Hepatocyte (in vitro differentiated cells): ENCODE measurements around the gene MRPL52. TPM values are rescaled to one million over a fixed set of nuclear protein-coding genes. Genes with fewer than 3 reads are reported as not detected.

Experiments used
- DNase-seq: peaks from one replicate; pipeline ENCODE4 v3.0.0-alpha.2; 2016; ENCODE audit warnings: low spot score
- H2AFZ ChIP-seq: fragments of 200-600 bp; sonication (generic); 2 replicates; pipeline ENCODE4 v1.6.0; 2016; ENCODE audit warnings: antibody characterized with exemption, mild to moderate bottlenecking
- H3K27ac ChIP-seq: fragments of 200-600 bp; sonication (generic); 2 replicates; pipeline ENCODE4 v1.5.1; 2016; ENCODE audit warnings: mild to moderate bottlenecking
- H3K27me3 ChIP-seq: fragments of 200-600 bp; sonication (generic); 2 replicates; pipeline ENCODE4 v1.6.1; 2016
- H3K36me3 ChIP-seq: fragments of 200-600 bp; sonication (generic); replicated peaks from 2 replicates; pipeline ENCODE4 v1.5.1; 2016; ENCODE audit warnings: low read depth; ENCODE audit not compliant: insufficient read depth
- H3K4me1 ChIP-seq: fragments of 200-600 bp; sonication (generic); 2 replicates; pipeline ENCODE4 v1.5.1; 2016; ENCODE audit warnings: mild to moderate bottlenecking, moderate library complexity; ENCODE audit not compliant: insufficient read depth
- H3K4me2 ChIP-seq: fragments of 200-600 bp; sonication (generic); 2 replicates; pipeline ENCODE4 v1.6.0; 2016
- H3K4me3 ChIP-seq: fragments of 200-600 bp; sonication (generic); 2 replicates; pipeline ENCODE4 v1.5.1; 2016; ENCODE audit warnings: mild to moderate bottlenecking
- H3K79me2 ChIP-seq: fragments of 200-600 bp; sonication (generic); 2 replicates; pipeline ENCODE4 v1.6.0; 2017; ENCODE audit warnings: mild to moderate bottlenecking
- H3K9me2 ChIP-seq: fragments of 200-600 bp; sonication (generic); replicated peaks from 2 replicates; pipeline ENCODE4 v1.6.0; 2017; ENCODE audit warnings: mild to moderate bottlenecking; ENCODE audit not compliant: insufficient read depth
- H3K9me3 ChIP-seq: fragments of 200-600 bp; sonication (generic); 2 replicates; pipeline ENCODE4 v1.5.1; 2016; ENCODE audit warnings: low read depth, mild to moderate bottlenecking
- H4K20me1 ChIP-seq: fragments of 200-600 bp; sonication (generic); 2 replicates; pipeline ENCODE4 v1.6.0; 2016; ENCODE audit warnings: mild to moderate bottlenecking; ENCODE audit not compliant: insufficient read depth, poor library complexity, severe bottlenecking
- CTCF ChIP-seq: fragments of 200-600 bp; sonication (generic); IDR thresholded peaks from 2 replicates; pipeline ENCODE4 v1.5.1; 2016; ENCODE audit warnings: antibody characterized with exemption, mild to moderate bottlenecking; ENCODE audit not compliant: poor library complexity
- EZH2 ChIP-seq: fragments of 200-600 bp; sonication (generic); IDR thresholded peaks from 2 replicates; pipeline ENCODE4 v1.6.1; 2016; ENCODE audit warnings: antibody characterized with exemption, mild to moderate bottlenecking, borderline replicate concordance
- EZH2phosphoT487 ChIP-seq: fragments of 200-600 bp; sonication (generic); IDR thresholded peaks from one replicate; pipeline ENCODE4 v1.6.1; 2018; ENCODE audit warnings: antibody characterized with exemption, mild to moderate bottlenecking, low read depth, moderate library complexity; ENCODE audit not compliant: unreplicated experiment, severe bottlenecking
- WGBS: methylation state at CpG from one replicate; pipeline ENCODE4 v1.1.6; 2016; ENCODE audit warnings: low lambda C conversion rate; ENCODE audit errors: missing lambda C conversion rate; 5-methylcytosine and 5-hydroxymethylcytosine counted together
- polyA plus RNA-seq: library from polyadenylated mRNA; unstranded; fragments of >200 nt; fragmentation: Nextera tagmentation; extraction: Ambion mirVana; gene quantifications from 2 replicates; pipeline ENCODE4 v1.2.1, GENCODE V29; 2016
- total RNA-seq: library from RNA; depleted of rRNA; stranded (reverse); fragments of >200 nt; gene quantifications from 2 replicates; pipeline ENCODE4 v1.2.3, GENCODE V29; 2014

MRPL52 gene
- total and polyA plus RNA-seq, 2 experiments from 2014 or later = 50.6 to 214 TPM

GRCh38 chr14:22870811-22871223 lies 41.1 kb downstream of the MRPL52 start:
- H3K79me2 ChIP-seq = peaks cover 22% of the 10 kb centered on the region
- H3K36me3 ChIP-seq = no peaks in the 10 kb centered on the region
- no peaks in the 10 kb centered on the region for H3K27me3 ChIP-seq
- 3% methylated on average over 1 of the region's 1 CpG for WGBS
- H4K20me1 ChIP-seq = no peaks in the 10 kb centered on the region
- no peaks in the 10 kb centered on the region for H3K9me3 ChIP-seq
- H3K4me3 ChIP-seq = peak overlapping the region; percentile 1
- H2AFZ ChIP-seq = peak overlapping the region; percentile 63
- H3K4me2 ChIP-seq = peak overlapping the region; percentile 79
- TF ChIP-seq EZH2phosphoT487 (no peak), EZH2 (no peak), CTCF (no peak)
- no peaks in the 10 kb centered on the region for H3K9me2 ChIP-seq
- DNase-seq = no peak
- H3K27ac ChIP-seq = peak overlapping the region; percentile 100
- H3K4me1 ChIP-seq = peaks cover 15% of the 10 kb centered on the region

GRCh38 chr14:22871224-22872032 lies 41.7 kb downstream of the MRPL52 start, which contains the start of gene LRP10:
Gene LRP10 (plus strand): TSS chr14:22871740. CDS start chr14:22872304, 564 bp downstream.
- DNase-seq = peak; percentile 95
- H4K20me1 ChIP-seq = no peaks in the 10 kb centered on the region
- H3K4me3 ChIP-seq = peak within 1 kb of the TSS; percentile 76
- peak within 1 kb of the TSS; percentile 79 for H3K4me2 ChIP-seq
- H3K9me3 ChIP-seq = no peaks in the 10 kb centered on the region
- H3K9me2 ChIP-seq = no peaks in the 10 kb centered on the region
- no peak for TF ChIP-seq CTCF
- no peak for TF ChIP-seq EZH2
- TF ChIP-seq EZH2phosphoT487 = no peak
- H3K79me2 ChIP-seq = peaks cover 22% of the 10 kb centered on the region
- H3K4me1 ChIP-seq = peaks cover 15% of the 10 kb centered on the region
- peak within 1 kb of the TSS; percentile 63 for H2AFZ ChIP-seq
- no peaks in the 10 kb centered on the region for H3K36me3 ChIP-seq
- 1% methylated on average over 27 of the region's 50 CpGs for WGBS
- H3K27ac ChIP-seq = peak within 1 kb of the TSS; percentile 100
- no peaks in the 10 kb centered on the region for H3K27me3 ChIP-seq

- Histone ChIP-seq H3K36me3 (no peaks in the 10 kb centered on the region), H3K9me2 (no peaks in the 10 kb centered on the region), H3K4me1 (peaks cover 15% of the 10 kb centered on the region), H4K20me1 (no peaks in the 10 kb centered on the region), H3K4me3 (peak overlapping the region; percentile 76), H3K27me3 (no peaks in the 10 kb centered on the region), H3K79me2 (peaks cover 22% of the 10 kb centered on the region), H3K4me2 (peak overlapping the region; percentile 79), H2AFZ (peak overlapping the region; percentile 57), H3K9me3 (no peaks in the 10 kb centered on the region), H3K27ac (peak overlapping the region; percentile 100)
- WGBS = 2% methylated on average over 27 of the region's 45 CpGs
- DNase-seq = peak; percentile 92
- TF ChIP-seq EZH2 (no peak), CTCF (peak; percentile 97)
These were observed 42.5 kb downstream of the MRPL52 start for GRCh38 chr14:22872033-22872832.
